Middle frontal gyrus (tissue), 1 donor: Measurements from ENCODE around the gene TNFRSF13B.
"Not testable (repeated sequence)": the region's sequence is repeated elsewhere in the genome, so short reads cannot be mapped to it uniquely, and the experiment has no call there.

Experiments used
- DNase-seq: peaks from one replicate; pipeline ENCODE4 v3.0.0-alpha.2; 2015; ENCODE audit warnings: low spot score; ENCODE audit errors: extremely low spot score

The TNFRSF13B gene

DNA sequence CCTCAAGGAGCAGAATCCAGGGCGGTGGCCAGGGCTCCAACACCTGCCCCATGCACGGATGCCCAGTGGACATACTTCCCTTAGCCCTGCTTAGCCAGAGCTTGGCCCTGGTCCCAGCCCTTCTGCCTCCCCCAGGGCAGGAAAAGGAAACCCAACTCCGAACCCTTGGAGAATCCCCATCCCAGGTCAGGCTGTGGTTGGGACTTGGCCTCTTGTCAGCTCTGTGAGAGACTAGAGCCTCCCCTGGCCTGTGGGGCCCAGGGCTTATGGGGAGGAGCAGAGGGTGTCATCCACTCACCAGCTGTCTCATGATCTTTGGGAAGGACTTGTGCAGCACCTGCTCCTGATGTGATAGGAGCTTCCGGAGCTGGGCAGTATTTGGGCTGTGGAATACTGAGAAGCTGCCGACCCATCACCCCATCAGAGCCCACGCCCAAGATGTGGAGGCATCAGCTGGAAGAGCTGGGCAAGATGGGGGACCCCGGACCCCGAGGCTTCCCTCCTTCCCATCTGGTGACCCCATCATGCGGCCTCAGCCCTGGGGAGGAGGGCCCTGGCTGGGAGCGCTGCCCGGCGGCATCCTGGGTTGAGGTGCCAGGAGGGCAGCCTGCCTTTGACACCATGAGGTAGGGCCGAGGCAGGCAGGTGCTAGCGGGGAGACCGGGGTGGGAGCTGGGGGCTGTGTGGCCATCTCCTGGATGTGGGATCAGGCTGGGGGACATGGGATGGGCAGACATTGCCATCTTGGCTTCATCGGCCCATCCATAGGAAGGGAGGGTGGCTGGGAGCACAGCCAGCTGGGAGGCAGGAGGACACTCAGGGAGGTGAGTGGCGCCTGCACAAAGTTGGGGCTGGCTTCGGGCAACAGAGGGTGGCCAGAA, 45.1 kb downstream of the TNFRSF13B start:
- DNase-seq = no peak

DNA sequence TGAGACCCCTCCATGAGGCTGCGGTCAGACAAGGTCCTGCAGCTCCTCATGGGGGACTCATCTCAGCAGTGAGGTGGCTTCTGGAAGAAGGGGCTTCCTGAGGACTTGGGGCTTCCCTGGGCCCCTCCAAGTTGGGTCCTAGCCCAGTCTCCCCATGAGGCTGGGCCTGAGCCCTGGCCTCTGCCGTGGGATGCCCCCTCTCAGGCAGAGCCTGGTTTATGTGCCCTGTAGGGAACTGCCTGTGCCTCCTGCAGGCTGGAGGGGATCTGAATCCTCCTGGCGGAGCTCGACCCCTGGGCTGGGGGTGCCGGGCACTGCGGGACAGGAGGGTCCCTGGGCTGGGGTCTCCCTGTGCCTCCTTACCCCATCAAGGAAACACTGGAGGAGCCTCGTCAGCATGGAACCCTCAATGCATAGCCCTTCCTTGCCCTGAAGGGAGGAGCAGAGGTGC, 45.8 kb downstream of the TNFRSF13B start:
- DNase-seq = no peak

DNA sequence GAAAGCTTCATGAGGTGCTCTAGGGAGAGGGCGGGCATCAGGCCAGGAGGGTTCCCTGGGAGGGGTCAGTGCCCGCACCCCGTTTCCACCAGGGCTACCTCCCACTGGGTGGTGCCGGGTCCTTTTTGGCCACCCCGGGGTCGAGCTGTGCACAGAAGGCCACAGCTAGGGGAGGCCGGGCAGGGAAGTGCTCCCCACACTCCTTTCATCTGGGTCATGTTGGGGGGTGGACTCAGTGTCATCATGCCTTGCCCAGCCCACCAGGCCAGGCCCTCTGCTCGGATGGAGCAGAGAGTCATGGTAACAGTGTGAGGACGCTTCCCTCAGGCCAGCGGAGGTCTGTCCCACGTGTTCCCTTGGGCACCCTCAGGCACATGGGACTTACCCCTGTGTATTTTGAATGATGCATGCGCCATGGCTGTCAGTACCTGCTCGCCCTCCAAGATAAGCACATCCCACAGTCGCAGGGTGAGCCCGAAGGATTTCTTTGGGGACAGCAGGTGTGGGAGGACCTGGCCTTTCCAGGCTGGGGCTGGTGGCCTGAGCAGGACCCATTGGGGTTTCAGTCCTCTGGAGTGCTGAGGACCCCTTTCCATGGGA, 46.4 kb downstream of the TNFRSF13B start:
- no peak for DNase-seq

DNA sequence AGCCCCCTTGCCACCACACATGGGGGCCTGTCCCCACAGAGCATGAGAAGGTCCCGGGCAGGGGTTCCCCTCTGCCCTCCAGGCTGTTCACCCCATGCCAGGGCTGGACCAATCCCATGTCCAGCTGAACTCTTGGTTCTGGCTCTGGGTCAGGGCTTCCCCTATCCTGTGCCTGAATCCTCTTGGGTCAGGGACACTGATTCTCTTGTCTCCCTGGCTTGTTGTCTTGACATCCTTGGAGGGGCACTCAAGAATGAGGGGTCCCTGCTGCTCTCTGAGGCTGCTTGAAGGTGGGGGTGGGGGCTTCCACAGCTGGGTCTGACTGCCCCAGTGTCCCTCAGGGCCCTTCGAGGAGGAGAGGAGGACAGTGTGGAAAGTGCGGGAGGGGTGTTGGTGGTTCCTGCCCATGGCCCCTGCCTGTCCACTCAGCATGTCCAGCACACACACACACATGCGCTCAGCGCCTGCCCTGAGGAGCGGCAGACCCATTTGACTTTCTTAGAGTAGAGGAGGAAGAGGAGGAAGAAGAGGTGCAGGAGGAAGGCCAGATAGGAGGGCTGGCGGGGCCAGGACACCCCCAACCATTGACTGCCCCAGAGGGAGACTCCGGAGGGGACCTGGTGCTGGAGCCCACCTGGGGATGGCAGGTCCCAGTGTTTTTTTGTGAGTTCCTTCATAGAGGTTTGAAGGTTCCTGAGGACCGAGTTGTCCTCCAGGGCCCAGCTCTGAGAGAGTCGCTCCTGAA, 47.0 kb downstream of the TNFRSF13B start:
- no peak for DNase-seq

DNA sequence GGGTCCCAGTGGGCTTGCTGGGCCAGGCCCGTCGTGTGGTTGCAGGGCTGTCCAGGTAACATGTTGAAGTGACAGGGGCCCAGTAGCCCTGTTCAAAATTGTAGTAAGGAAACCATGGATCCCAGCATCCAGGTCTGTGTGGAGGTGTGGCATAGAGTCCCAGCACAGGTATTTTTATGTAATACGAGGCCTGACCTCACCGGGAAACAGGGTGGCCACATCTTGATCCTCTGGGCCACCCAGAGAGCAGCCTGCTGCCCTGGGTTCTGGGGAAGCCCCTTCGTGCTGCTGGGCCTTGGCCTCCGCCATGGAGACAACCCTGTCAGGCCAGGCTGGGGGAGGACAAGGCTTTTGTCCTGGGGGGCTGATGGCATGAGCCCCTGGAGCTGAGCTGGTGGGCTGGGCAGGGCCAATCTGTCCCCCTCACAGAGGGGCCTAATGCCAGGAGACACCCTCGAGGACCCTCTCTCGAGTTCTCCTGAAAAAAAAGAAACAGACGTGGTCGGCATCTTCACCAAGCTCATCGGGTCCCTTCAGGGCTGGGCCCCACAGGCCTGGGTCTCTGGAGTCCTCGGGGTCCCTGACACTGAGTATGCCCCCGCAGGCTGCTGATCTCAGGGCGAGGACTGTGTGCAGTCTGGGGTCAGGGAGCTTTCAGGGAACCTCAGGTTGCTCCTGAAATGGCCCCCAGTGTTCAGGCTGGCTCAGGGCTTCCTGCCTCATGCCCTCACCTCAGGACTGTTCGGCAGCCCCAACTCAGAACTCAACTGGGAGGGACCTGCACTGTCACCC, 47.8 kb downstream of the TNFRSF13B start:
- no peak for DNase-seq

DNA sequence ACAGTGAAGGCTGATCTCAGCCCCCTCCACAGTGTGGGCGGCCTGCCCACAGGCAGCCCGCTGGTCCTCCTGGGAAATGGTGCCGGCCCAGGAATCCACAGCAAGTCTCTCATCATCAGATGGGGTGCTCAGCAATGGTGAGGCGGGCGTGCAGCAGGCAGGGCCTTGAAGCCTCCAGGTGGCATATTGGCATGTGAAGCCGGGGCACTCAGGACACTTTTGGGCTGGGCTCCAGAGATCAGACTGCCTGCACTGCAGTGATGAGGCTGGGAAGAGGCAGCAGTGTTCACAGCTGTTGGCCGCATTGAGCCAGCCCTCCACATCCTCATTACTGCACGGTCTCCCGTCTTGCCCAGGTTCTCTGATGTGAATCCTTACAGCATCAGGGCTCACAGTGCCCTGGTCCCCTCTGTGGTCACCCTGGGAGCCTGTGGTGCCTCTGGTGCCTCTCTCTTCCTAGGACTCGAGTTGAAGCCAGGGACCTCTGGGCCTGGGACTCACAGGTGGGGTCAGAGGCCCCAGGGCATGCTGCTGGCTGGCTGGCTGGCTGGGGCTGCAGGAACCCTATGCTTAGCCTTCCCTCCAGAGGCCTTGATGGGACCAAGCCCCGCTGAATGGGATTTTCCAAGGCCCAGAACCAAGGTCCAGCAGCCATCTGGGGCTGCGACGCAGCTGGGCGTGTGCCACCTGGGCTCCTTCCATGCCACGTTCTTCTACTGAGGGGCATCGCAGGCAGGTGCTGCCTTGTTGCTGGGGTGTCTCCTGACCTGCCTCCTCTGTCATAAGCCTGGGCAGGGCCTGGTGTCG, 48.6 kb downstream of the TNFRSF13B start:
- DNase-seq = no peak

DNA sequence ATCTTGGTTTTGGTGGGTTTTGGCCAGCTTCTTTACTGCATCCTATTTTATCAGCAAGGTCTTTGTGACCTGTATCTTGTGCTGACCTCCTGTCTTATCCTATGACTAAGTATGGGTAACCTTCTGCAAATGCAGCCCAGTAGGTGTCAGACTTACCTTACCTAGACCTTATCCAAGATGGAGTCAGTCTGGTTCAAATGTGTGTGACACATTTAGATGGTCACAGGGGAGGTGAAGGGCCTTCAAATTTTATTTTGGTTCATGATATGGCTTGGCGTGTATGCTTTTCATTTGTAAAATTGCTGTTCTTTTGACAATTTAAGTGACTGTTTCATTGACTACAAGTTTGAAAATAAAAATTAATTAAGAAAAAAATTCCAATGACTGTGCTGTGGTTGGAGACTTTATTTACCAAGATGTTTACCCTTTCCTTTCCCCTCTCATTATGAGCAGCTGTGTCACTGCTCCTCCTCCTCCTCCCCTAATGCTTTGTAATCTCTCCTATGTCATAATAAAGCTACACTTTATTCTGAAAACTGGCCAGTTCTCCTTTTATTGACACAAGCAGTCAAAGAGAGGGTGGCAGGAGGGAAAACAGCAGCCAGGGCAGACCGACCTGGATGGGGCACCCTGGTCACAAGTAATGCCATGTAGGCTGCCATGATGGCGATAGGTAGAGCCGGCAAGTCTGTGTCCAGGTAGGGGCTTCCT, 49.4 kb downstream of the TNFRSF13B start:
- no peak for DNase-seq

DNA sequence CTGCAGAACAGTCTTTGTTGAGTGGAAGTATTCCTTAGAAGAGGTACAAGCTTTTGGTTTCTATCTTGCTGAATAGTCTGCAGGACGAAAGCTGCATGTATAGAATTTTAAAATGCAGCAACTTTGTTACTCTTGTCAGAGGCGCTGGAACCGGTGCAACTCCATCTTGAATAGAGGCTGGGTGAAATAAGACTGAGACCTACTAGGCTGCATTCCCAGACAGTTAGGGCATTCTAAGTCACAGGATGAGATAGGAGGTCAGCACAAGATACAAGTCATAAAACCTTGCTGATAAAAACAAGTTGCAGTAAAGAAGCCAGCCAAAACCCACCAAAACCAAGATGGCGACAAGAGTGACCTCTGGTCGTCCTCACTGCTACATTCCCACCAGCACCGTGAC, 50.5 kb downstream of the TNFRSF13B start:
- DNase-seq = not testable (repeated sequence)

DNA sequence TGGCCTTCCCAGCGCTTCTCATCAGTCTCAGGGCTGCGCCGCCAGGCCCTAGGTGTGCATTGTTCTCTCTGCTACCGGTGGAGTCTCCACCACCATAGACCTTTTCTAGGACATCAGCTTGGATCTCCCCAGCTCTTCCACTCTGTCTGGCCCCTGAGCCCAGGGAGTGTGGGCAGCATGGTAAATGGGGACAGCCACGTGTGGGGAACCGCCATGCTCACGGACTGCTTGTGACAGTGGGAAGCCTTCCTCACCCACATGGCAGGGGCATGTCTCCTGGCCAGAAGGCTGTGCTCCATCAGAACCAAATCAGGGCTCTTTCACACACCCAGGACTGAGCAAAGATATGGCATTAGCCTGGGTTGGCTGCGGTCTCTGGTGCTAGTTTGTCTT, 51.3 kb downstream of the TNFRSF13B start:
- no peak for DNase-seq

DNA sequence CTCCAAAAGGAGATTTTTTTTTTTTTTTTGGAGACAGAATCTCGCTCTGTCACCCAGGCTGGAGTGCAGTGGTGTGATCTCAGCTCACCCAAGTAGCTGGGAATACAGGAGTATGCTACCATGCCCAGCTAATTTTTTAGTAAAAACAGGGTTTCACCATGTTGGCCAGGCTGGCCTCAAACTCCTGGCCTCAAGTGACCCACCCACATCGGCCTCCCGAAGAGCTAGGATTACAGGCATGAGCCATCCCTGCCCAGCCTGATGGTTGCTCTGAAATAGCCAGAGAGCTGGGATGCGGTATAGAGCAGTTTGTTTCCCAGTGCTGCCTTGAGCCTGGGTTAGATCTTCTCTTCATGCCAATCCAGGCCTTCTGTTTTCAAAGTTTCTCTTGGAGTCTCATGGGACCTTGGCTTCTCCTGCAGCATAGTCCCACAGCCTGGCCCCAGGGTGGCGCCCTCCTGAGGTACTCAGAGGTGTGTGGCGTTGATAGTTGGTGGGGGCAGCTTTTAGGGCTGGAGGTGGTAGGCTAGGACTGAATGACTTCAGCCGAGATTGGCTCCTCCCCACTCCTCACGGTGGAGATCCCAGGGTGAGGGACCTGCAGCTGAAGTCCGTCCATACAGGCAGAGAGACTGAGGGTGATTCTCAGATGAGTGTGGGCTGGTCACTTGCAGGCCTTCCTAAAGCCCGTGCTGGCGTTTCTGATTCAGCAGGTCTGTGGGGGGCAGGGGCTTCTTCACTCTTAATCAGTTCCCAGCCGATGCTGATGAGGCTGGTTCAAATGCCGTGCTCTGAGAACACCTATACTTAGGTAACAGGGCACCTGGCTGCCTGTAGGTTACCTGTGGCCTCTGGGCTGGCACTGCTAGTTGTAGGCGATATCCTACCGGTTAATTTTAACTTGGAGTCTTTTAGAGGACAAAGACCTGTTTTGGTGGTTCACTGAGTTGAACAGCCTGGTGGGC, 52.0 kb downstream of the TNFRSF13B start:
- DNase-seq = no peak

DNA sequence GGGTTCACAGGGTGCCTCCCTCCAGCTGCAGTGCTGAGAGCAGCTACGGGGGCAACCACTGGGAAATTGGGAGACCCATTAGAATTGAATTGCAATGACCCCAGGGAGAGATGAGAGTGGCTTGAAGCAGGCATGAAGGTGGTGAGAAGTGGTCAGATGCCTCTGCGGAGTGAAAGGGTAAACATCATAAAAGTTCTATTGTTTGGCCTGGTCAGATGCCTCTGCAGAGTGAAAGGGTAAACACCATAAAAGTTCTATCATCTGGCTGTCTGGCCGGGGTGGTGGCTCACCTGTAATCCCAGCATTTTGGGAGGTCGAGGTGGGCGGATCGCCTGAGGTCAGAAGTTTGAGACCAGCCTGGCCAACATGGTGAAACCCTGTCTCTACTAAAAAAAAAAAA, 53.5 kb downstream of the TNFRSF13B start:
- no peak for DNase-seq

DNA sequence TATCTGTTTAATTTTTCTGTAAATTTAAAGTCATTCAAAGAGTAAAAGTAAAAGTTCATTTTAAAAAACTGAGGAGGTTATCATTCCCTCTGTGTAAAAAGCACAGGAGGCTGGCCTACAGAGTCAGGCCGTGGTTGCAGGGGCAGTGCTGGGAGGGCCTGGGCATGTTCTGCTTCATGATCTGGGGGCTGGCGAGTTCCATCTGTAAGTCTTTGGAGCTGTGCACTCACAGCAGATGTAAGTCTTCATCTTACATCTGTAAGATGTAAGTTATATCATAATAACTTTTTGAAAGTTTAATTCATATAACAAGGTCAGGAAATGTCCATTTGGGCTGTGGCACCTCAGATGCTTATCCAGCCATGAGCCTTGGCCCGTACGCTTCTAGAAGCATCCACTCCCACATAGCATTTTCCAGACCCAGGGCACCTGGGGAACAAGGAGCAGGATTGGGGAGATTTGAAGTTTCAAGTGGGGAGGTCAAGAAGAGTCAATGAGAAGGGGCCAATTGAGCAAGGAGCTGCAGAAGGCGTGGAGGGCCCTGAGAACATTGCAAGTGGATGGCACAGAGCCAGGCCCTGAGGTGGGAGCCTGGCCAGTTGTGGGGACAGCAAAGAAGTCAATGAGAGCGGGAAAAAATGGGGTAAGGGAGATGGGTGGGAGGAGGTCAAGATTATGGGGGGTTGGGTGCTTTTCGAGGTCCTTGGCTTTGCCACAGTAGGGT, 54.1 kb downstream of the TNFRSF13B start:
- no peak for DNase-seq

DNA sequence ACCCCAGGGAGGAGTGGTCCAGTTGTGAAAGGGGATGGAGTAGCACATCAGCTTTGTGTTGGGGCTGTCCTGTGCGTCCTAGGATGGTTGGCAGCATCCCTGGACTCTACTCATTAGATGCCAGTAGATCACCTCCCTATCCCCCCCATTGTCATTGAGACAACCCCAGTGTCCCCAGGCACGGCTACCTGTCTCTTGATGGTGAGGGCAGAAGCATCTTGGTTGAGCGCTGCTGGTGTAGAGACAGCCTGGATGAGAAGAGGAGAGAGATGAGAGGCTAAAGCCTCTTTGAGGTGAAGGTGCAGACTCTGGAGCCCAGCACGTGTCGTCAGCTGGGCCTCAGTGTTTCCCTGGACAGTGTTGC, 55.4 kb downstream of the TNFRSF13B start:
- no peak for DNase-seq

DNA sequence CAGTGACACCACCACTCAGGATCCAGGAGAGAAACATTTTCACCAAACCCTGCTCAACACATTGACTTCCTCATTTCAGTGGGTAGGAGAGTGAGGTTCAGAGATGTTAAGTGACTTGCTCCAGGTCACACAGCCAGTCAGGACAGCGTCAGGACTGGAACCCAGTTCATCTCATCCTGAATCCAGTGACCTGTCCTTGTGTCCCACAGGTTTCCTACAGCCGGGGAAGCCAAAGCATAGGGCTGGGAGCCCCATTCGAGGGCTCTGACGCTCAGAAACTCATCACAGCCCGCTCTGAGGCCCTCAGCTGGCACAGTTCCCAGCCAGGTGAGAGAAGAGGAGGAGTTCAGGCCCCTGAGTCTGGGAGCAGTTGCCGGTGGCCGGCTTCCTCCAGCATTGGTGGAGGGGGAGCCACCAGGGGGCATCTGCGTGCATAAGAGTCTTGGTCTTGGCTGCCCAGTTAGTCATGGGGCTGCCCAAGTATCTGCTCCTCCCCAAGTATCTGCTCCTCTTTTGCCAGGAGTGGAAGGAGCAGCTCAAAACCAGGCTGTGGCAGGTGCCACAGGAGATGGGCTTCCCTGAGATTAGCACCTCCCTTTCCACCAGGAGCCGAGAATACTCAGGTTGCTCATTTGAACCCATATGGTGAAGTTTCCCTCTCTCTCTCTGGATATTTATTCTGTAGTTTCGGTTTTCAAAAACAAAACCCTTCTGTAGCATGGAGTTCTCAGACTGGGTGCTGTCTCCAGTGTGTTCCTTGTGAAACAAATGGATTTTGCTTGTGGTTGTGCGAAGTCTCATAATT, 56.0 kb downstream of the TNFRSF13B start:
- DNase-seq = no peak

DNA sequence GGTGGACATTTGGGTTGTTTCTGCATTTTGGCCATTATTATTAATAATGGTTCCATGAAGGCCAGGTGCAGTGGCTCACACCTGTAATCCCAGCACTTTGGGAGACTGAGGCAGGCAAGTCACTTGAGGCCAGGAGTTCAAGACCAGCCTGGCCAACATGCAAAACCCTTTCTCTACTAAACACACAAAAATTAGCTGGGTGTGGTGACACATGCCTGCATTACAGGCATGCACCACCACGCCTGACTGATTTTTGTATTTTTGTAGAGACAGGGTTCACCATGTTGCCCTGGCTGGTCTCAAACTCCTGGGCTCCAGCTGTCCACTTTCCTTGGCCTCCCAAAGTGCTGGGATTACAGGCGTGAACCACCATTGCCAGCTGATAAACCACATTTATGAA, 58.5 kb downstream of the TNFRSF13B start:
- DNase-seq = no peak

DNA sequence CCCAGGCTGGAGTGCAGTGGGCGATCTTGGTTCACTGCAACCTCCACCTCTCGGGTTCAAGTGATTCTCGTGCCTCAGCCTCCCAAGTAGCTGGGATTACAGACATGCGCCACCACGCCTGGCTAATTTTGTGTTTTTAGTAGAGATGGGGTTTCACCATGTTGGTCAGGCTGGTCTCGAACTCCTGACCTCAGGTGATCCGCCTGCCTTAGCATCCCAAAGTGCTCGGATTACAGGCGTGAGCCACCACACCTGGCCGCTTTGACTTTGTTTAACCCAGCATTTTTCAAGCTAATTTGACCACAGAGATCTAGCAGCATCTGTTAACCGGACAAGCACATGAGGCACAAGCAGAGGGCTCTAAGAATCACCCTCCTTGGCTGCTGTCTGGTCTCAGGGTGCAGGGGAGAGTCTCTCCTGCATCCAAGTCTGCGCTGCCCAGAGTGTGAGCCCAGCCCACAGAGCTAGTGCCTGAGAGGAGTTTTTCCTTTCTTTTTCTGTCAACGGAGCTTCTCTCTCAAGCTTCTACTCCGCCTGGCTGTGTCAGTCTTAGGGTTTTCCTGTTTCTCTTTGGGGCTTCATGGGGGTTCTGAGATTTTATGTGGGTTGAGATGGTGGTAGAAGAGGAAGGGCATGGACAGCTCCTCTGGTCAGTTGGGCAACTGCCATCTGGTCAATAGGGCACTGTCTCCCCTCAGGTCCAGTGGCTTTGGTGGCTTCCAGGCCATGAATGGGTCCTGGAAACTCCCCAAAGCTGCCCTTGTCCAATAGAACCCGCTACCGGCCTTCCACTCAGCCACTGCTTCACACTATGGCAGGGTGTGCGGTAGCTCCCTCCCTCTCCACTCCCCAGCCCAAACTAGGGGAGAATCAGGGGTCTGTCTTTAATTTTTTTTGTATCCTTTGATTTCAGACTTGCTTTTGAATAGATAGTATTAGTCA, 59.6 kb downstream of the TNFRSF13B start:
- DNase-seq = no peak
